SK-N-SH (cell line): Measurements from ENCODE around the gene POU4F3. TPM values are rescaled to one million over a fixed set of nuclear protein-coding genes. Genes with fewer than 3 reads are reported as not detected.

Experiments used
- CTCF ChIA-PET: fragments of 300-600, 350-600 bp; formaldehyde crosslinking; extraction: SDS; loops from one replicate; lab custom pipeline; 2021; lab: Yijun Ruan, JAX
- POLR2A ChIA-PET: fragments of 350-600 bp; sonication (Branson Sonifier 250); formaldehyde crosslinking; extraction: SDS; loops from one replicate; lab custom pipeline; 2020; ENCODE audit warnings: antibody characterized with exemption, inconsistent platforms; lab: Yijun Ruan, JAX
- DNase-seq: peaks from one replicate; pipeline ENCODE4 v3.0.0; 2012
- H2AFZ ChIP-seq: fragments of 200-600 bp; sonication (generic); 2 replicates; pipeline ENCODE4 v1.8.1; 2016; ENCODE audit warnings: antibody characterized with exemption, mild to moderate bottlenecking, low read depth
- H3F3A ChIP-seq: fragments of 200-600 bp; sonication (generic); replicated peaks from 2 replicates; pipeline ENCODE3; 2016; ENCODE audit warnings: antibody characterized with exemption, mild to moderate bottlenecking; ENCODE audit not compliant: insufficient read depth
- H3K27ac ChIP-seq, 2 experiments: fragments of 200-500 bp in 1 of 2; fragments of 200-600 bp in 1 of 2; sonication (Bioruptor generic) in 1 of 2; sonication (generic), shearing (Covaris generic) in 1 of 2; 2 replicates each; pipeline versions ENCODE4 v1.5.1 to v1.6.1; 2014 to 2016; ENCODE audit warnings: low read depth in 2 of 2, inconsistent platforms in 1 of 2, low read length in 1 of 2, mild to moderate bottlenecking in 1 of 2, mixed read lengths in 1 of 2
- H3K27me3 ChIP-seq: fragments of 200-600 bp; sonication (generic), shearing (Covaris generic); 2 replicates; pipeline ENCODE4 v1.6.1; 2016; ENCODE audit warnings: mixed run types; ENCODE audit not compliant: insufficient read depth
- H3K36me3 ChIP-seq, 2 experiments: fragments of 200-500 bp in 1 of 2; fragments of 200-600 bp in 1 of 2; sonication (Bioruptor generic) in 1 of 2; sonication (generic) in 1 of 2; replicated peaks in 1 of 2; 2 replicates each; pipeline versions ENCODE3 to v1.5.1; 2014 to 2016; ENCODE audit warnings: low read length in 1 of 2, mild to moderate bottlenecking in 1 of 2; ENCODE audit not compliant: insufficient read depth in 2 of 2, control insufficient read depth in 1 of 2
- H3K4me1 ChIP-seq, 2 experiments: fragments of 200-500 bp in 1 of 2; fragments of 200-600 bp in 1 of 2; sonication (Bioruptor generic) in 1 of 2; sonication (generic), shearing (Covaris generic) in 1 of 2; 2 replicates each; pipeline versions ENCODE4 v1.5.1 to v1.6.1; 2014 to 2016; ENCODE audit warnings: low read depth in 1 of 2, low read length in 1 of 2, mixed run types in 1 of 2; ENCODE audit not compliant: insufficient read depth in 2 of 2, control insufficient read depth in 1 of 2
- H3K4me2 ChIP-seq: fragments of 200-600 bp; sonication (generic), shearing (Covaris generic); 2 replicates; pipeline ENCODE4 v1.6.1; 2017; ENCODE audit warnings: mixed run types
- H3K4me3 ChIP-seq, 2 experiments: fragments of 200-500 bp in 1 of 2; fragments of 200-600 bp in 1 of 2; sonication (Bioruptor generic) in 1 of 2; sonication (generic), shearing (Covaris generic) in 1 of 2; 2 replicates each; pipeline versions ENCODE4 v1.5.1 to v1.8.1; 2014 to 2016; ENCODE audit warnings: low read depth in 2 of 2, inconsistent platforms in 1 of 2, low read length in 1 of 2, mild to moderate bottlenecking in 1 of 2, mixed read lengths in 1 of 2, moderate library complexity in 1 of 2
- H3K79me2 ChIP-seq: fragments of 200-600 bp; sonication (generic); 2 replicates; pipeline ENCODE4 v1.8.1; 2017; ENCODE audit warnings: mild to moderate bottlenecking; ENCODE audit not compliant: insufficient read depth
- H3K9ac ChIP-seq: fragments of 200-600 bp; sonication (generic); 2 replicates; pipeline ENCODE4 v1.6.1; 2017; ENCODE audit warnings: mixed run types
- H3K9me2 ChIP-seq: fragments of 200-600 bp; sonication (generic); 2 replicates; pipeline ENCODE4 v1.6.1; 2017; ENCODE audit warnings: mixed run types
- H3K9me3 ChIP-seq: fragments of 200-600 bp; sonication (generic); 2 replicates; pipeline ENCODE4 v1.6.1; 2017; ENCODE audit warnings: mixed run types, mild to moderate bottlenecking, moderate library complexity
- H4K20me1 ChIP-seq: fragments of 200-600 bp; sonication (generic); 2 replicates; pipeline ENCODE4 v1.6.1; 2017; ENCODE audit warnings: mild to moderate bottlenecking, mixed run types; ENCODE audit not compliant: insufficient read depth
- EP300 ChIP-seq, 2 experiments: IDR thresholded peaks; 2 replicates each; pipeline versions ENCODE4 v1.4.0 to v1.6.1; 2012; ENCODE audit warnings: borderline replicate concordance in 1 of 2, low read depth in 1 of 2, low read length in 1 of 2
- FOXJ3 ChIP-seq: sonication (generic); formaldehyde crosslinking; IDR thresholded peaks from 2 replicates; pipeline ENCODE4 v1.5.1; 2020; ENCODE audit warnings: mild to moderate bottlenecking, missing genetic modification reagents
- FOXM1 ChIP-seq: IDR thresholded peaks from 2 replicates; pipeline ENCODE4 v1.4.0; 2012; ENCODE audit warnings: low read depth, mild to moderate bottlenecking
- GABPA ChIP-seq: IDR thresholded peaks from 2 replicates; pipeline ENCODE4 v1.4.0; 2012; ENCODE audit warnings: low read depth, mild to moderate bottlenecking
- GATA2 ChIP-seq: sonication (generic); formaldehyde crosslinking; IDR thresholded peaks from 2 replicates; pipeline ENCODE4 v1.5.0; 2020; ENCODE audit warnings: mild to moderate bottlenecking, missing genetic modification reagents
- IRF3 ChIP-seq: fragments of 150-350 bp; IDR thresholded peaks from 2 replicates; pipeline ENCODE4 v1.6.1; 2016; ENCODE audit warnings: mild to moderate bottlenecking, low read depth, low read length
- JUND ChIP-seq: IDR thresholded peaks from 2 replicates; pipeline ENCODE4 v1.4.0; 2012
- MAX ChIP-seq: IDR thresholded peaks from 2 replicates; pipeline ENCODE4 v1.4.0; 2012; ENCODE audit warnings: low read depth
- MEF2A ChIP-seq: IDR thresholded peaks from 2 replicates; pipeline ENCODE4 v1.4.0; 2012; ENCODE audit warnings: low read depth, borderline replicate concordance
- NRF1 ChIP-seq: IDR thresholded peaks from 2 replicates; pipeline ENCODE4 v1.6.1; 2012; ENCODE audit warnings: low read depth, mild to moderate bottlenecking, low read length
- PBX3 ChIP-seq: IDR thresholded peaks from 2 replicates; pipeline ENCODE4; 2012
- SIN3A ChIP-seq: IDR thresholded peaks from 2 replicates; pipeline ENCODE4 v1.6.1; 2012; ENCODE audit warnings: low read depth, mild to moderate bottlenecking, low read length, moderate library complexity, borderline replicate concordance
- TAF1 ChIP-seq: IDR thresholded peaks from 2 replicates; pipeline ENCODE4 v1.6.1; 2012; ENCODE audit warnings: low read depth, mild to moderate bottlenecking, low read length, moderate library complexity, borderline replicate concordance
- TEAD4 ChIP-seq: IDR thresholded peaks from 2 replicates; pipeline ENCODE4 v1.4.0; 2012; ENCODE audit warnings: mild to moderate bottlenecking, borderline replicate concordance; ENCODE audit not compliant: insufficient read depth
- YY1 ChIP-seq: IDR thresholded peaks from 2 replicates; pipeline ENCODE4 v1.4.0; 2012; ENCODE audit warnings: low read depth, mild to moderate bottlenecking
- ZBTB33 ChIP-seq: IDR thresholded peaks from 2 replicates; pipeline ENCODE4 v1.4.0; 2012; ENCODE audit warnings: low read depth, borderline replicate concordance
- WGBS: methylation state at CpG from one replicate; pipeline ENCODE4 v1.1.6; 2017; ENCODE audit warnings: low lambda C conversion rate; 5-methylcytosine and 5-hydroxymethylcytosine counted together
- polyA plus RNA-seq, 3 experiments: library from polyadenylated mRNA; depleted of rRNA; stranded (reverse); fragments of >200 nt; gene quantifications; 2 replicates each; pipeline ENCODE4 v1.2.3, GENCODE V29; 2012

POU4F3 gene
- polyA plus RNA-seq, 1 of the 3 experiments (the other 2 are of a cell fraction): 0.08 TPM

GRCh38 chr5:146331423-146331822, 7.2 kb upstream of the POU4F3 start:
- ChIA-PET POLR2A (no interaction called here), CTCF (no interaction called here)
- Histone ChIP-seq H4K20me1 (no peaks in the 10 kb centered on the region), H3K4me2 (no peak overlapping the region), H3K4me3 (no peak overlapping the region), H3K9me3 (no peaks in the 10 kb centered on the region), H2AFZ (no peak overlapping the region), H3K79me2 (no peaks in the 10 kb centered on the region), H3K4me1 (no peaks in the 10 kb centered on the region), H3K9me2 (no peaks in the 10 kb centered on the region), H3K27me3 (peaks cover 27% of the 10 kb centered on the region; the same call in 1 of the 2 replicates), H3K36me3 (no peaks in the 10 kb centered on the region), H3K27ac (no peak overlapping the region), H3F3A (no peaks in the 10 kb centered on the region), H3K9ac (no peak overlapping the region)
- WGBS: 8% methylated on average over 2 of the region's 2 CpGs
- no peak for DNase-seq
- TF ChIP-seq PBX3 (no peak), FOXM1 (no peak), TEAD4 (no peak), EP300 (IDR thresholded peaks at IDR 0.05; ENCODE audit: borderline replicate concordance in 1 of 2, low read depth in 1 of 2, low read length in 1 of 2) (no peak), GABPA (no peak), IRF3 (no peak), ZBTB33 (no peak), SIN3A (no peak), MEF2A (no peak), GATA2 (CRISPR knock-in tag) (no peak), NRF1 (no peak), MAX (no peak), TAF1 (no peak), JUND (no peak), YY1 (no peak), FOXJ3 (CRISPR knock-in tag) (no peak)
